Activated naive CD8-positive, alpha-beta T cell treated with anti-CD3 and anti-CD28 coated beads, Interleukin-2, amount 10 ng/mL, durations not matched to agents 7 days and 5 days (primary cell): ENCODE results near the gene SMARCE1. TPM values are rescaled to one million over a fixed set of nuclear protein-coding genes. Genes with fewer than 3 reads are reported as not detected.
"Not testable (repeated sequence)": the region's sequence is repeated elsewhere in the genome, so short reads cannot be mapped to it uniquely, and the experiment has no call there.

Experiments
- ATAC-seq: fragments of 150-1000 bp; cut with Tn5 transposase; one replicate; pipeline ENCODE4 v1.10.0; 2021; ENCODE audit warnings: low read depth, moderate library complexity
- POLR2A ChIA-PET: fragments of 350-600 bp; sonication (Branson Sonifier 250); formaldehyde crosslinking; loops from one replicate; lab custom pipeline; 2021; ENCODE audit warnings: antibody characterized with exemption; lab: Charles Lee
- DNase-seq: peaks from one replicate; pipeline ENCODE4 v3.0.0; 2021
- H3K27ac Mint-ChIP-seq: one replicate; pipeline ENCODE4 v1.8.0; 2022; ENCODE audit warnings: mild to moderate bottlenecking, mixed read lengths
- H3K27me3 Mint-ChIP-seq: one replicate; pipeline ENCODE4 v1.8.0; 2022; ENCODE audit warnings: mild to moderate bottlenecking, moderate library complexity, mixed read lengths
- H3K36me3 Mint-ChIP-seq: one replicate; pipeline ENCODE4 v1.8.0; 2021; ENCODE audit warnings: mild to moderate bottlenecking, mixed read lengths
- H3K4me1 Mint-ChIP-seq: one replicate; pipeline ENCODE4 v1.8.0; 2021; ENCODE audit warnings: mixed read lengths
- H3K4me3 Mint-ChIP-seq: one replicate; pipeline ENCODE4 v1.8.0; 2022; ENCODE audit warnings: mild to moderate bottlenecking, moderate library complexity, mixed read lengths
- H3K9me3 Mint-ChIP-seq: one replicate; pipeline ENCODE4 v1.8.0; 2021; ENCODE audit warnings: mixed read lengths
- total RNA-seq, 2 experiments: library from RNA; stranded (reverse); gene quantifications; one replicate each; pipeline ENCODE4 v1.2.3, GENCODE V29; 2021

Gene SMARCE1
- total RNA-seq, 2 experiments from 2014 or later, result 109 to 117 TPM

DNA sequence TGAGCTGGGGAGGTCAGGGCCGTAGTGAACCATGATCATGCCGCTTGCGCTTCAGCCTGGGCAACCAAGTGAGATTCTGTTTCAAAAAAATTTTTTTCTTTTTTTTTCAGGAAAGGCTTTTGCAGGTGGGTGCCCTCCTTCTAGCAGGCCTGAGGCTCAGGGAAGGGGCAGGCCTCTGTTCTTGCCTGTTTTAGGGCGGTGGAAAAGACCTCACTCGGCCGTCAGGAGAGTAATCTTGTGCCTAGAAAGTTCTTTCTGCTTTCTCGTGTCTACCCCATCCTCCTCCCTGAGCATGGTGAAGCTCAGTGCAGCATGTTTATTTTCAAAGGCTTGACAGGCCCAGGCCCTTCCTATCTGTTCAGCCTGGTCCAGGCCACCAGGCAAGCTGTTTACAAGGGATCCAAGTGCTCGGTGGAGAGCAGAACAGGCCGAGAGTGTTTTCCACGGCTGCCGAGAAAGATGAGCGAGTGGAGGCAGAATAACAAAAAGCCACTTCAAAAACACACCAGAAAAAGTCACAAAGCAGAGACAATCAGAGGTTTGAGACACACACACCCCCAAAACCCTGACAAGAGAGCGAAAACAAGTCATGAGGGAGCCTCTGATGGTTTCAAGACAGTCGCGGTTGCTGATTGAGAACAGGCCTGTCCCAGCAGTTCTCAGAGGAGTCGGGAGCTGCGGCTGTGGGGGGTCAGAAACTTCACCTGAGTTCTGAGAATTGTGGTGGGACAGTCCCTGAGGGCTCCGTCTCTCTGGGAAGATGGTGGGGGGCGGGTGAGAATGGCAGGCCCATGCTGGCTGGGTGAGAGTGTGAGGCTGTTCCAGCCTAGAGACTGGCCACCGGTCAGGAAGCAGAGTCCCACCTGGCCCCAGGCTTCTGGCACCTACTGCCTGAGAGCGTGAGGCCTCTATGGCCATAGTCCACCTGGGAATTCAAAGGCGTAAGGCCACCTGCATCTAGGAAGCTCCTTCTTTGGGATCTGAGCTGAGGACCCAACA, 44.9 kb downstream of the SMARCE1 start:
- peak overlapping the region; percentile 77 for H3K4me3 Mint-ChIP-seq
- DNase-seq, result peak; percentile 73
- no peaks in the 10 kb centered on the region for H3K27me3 Mint-ChIP-seq
- peak overlapping the region; percentile 98 for H3K27ac Mint-ChIP-seq
- no peaks in the 10 kb centered on the region for H3K9me3 Mint-ChIP-seq
- peaks cover 86% of the 10 kb centered on the region for H3K4me1 Mint-ChIP-seq
- H3K36me3 Mint-ChIP-seq, result peaks cover 4% of the 10 kb centered on the region
- ATAC-seq, result peak; percentile 55
- POLR2A ChIA-PET, result interaction anchor here (0.7 to 8.1 kb wide), 19 partner anchors 8 to 1086 kb away, joined by 3 to 257 read pairs (median 7); partner anchors contain the start of genes CCR7, EIF1 and SMARCE1

- POLR2A ChIA-PET, result interaction anchor here (1.0 to 1.4 kb wide), 2 partner anchors 36 to 40 kb away, joined by 4 to 8 read pairs; no protein-coding TSS in a partner anchor
- peak overlapping the region; percentile 77 for H3K4me3 Mint-ChIP-seq
- no peaks in the 10 kb centered on the region for H3K27me3 Mint-ChIP-seq
- DNase-seq, result no peak
- H3K27ac Mint-ChIP-seq, result peak overlapping the region; percentile 98
- no peak for ATAC-seq
- H3K9me3 Mint-ChIP-seq, result peaks cover 2% of the 10 kb centered on the region
- peaks cover 8% of the 10 kb centered on the region for H3K36me3 Mint-ChIP-seq
- H3K4me1 Mint-ChIP-seq, result peaks cover 87% of the 10 kb centered on the region
Measured at GRCh38 chr17:40600486-40601046, 47.1 kb downstream of the SMARCE1 start.

DNA sequence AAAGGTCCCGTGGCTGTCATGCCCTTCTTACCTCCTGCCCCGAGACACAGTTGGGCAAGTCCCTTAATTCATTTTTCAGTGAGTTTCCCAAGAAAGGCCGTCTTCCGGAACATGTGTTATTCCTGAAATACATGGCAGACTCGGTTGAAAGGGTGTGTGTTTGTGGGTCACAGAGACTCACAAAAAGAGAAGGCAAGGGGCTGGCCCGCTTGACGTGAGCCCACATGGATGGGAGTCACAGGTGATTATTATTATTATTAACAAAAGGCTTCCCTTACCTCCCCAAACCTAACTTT, 48.2 kb downstream of the SMARCE1 start:
- ATAC-seq (no peak), DNase-seq (no peak)
- Mint-ChIP-seq H3K9me3 (peaks cover 2% of the 10 kb centered on the region), H3K4me1 (peaks cover 82% of the 10 kb centered on the region), H3K27me3 (no peaks in the 10 kb centered on the region), H3K4me3 (peak overlapping the region; percentile 79), H3K27ac (peak overlapping the region; percentile 98), H3K36me3 (peaks cover 10% of the 10 kb centered on the region)
- POLR2A ChIA-PET, result interaction anchor here (1.4 to 2.8 kb wide), 3 partner anchors 22 to 36 kb away, joined by 8 to 40 read pairs (median 17); partner anchors contain the start of gene CCR7

DNA sequence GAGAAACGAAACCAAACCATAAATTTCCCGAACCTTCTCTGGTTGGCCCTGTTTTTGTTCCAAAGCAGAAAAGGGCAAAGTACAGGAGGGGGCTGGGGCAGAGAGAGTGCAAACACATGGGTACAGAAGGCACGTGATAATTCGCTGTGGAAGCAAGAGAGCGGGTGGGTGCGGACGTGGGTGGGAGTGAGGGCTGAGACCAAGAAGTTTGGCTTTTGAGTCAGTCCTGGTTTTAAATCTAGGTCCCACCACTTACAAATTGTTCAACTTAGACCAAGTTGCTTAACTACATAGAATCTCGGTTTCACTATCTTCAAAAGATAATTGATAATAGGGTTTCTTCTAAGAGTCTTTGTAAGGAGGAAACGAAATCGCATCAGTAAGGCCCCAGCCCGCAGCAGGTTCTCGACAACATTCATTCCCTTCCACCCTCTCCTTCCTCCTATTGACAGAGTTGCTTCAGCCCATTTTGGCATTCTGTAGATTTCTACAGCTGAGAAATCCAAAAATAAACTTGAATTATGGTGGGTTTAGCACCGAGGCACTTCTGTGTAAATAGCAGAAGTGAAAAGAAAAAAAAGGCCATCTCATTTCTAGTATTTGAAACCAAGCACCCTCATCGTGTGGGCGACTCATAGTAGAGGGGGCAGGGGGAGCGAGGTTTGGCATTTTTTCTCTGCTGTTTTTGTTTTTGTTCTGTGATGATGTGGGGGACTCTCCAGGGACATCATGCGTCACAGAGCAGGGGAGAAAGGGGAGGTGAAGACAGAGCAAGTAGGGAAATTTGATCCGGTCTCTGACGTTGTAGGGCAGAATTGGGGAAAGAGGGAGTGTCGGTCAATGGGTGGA, 48.8 kb downstream of the SMARCE1 start:
- DNase-seq (no peak), ATAC-seq (peak; percentile 23)
- Mint-ChIP-seq H3K27ac (peak overlapping the region; percentile 98), H3K27me3 (no peaks in the 10 kb centered on the region), H3K4me1 (peaks cover 77% of the 10 kb centered on the region), H3K4me3 (peak overlapping the region; percentile 79), H3K36me3 (peaks cover 11% of the 10 kb centered on the region), H3K9me3 (peaks cover 2% of the 10 kb centered on the region)
- POLR2A ChIA-PET, result interaction anchor here (1.7 to 2.8 kb wide), 5 partner anchors 9 to 39 kb away, joined by 6 to 40 read pairs (median 13); partner anchors contain the start of gene CCR7

- Mint-ChIP-seq H3K4me3 (peak overlapping the region; percentile 79), H3K27ac (peak overlapping the region; percentile 98), H3K4me1 (peaks cover 74% of the 10 kb centered on the region), H3K27me3 (no peaks in the 10 kb centered on the region), H3K36me3 (peaks cover 11% of the 10 kb centered on the region), H3K9me3 (peaks cover 2% of the 10 kb centered on the region)
- DNase-seq, result no peak
- ATAC-seq, result no peak
- POLR2A ChIA-PET, result interaction anchor here (0.6 to 2.8 kb wide), 10 partner anchors 9 to 43 kb away, joined by 4 to 40 read pairs (median 10); partner anchors contain the start of gene CCR7
Measured at GRCh38 chr17:40598301-40598618, 49.4 kb downstream of the SMARCE1 start.

DNA sequence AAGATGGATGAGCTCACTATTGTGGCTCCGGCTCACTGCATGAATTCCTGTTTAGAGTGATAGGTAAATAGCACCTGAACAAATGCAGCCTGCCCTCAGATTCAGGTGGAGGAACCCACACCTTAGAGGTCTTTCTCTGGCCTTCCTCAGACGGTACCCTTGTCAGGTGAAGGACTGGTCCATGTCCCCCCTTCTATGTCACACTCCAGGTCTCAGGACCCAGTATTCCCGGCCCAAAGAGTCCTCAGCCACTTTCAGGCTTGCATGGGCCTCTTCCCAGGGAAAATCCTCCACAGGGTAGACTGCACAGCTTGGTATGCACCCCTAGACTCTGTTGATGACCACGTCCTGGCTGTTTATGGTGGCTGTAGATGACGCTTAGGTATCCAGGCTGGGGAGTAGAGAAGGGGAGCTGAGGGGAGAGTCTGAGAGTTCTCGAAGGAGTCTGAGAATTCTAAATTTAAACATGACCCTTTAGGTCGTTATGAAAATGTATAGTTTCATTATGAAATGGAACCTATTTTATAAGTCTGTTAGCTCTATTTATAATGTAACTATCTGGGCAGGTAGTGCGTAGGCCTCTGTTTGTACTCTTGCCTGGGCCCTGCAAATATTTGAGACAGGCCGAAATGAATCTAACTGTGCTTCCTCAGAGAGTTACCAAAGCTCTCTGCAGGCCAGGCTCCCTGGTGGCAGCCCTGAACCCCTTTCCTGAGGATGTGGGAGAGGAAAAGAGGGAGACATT, 49.9 kb downstream of the SMARCE1 start:
- no peaks in the 10 kb centered on the region for H3K27me3 Mint-ChIP-seq
- POLR2A ChIA-PET, result interaction anchor here (0.6 to 2.8 kb wide), 12 partner anchors 8 to 180 kb away, joined by 4 to 40 read pairs (median 9); partner anchors contain the start of genes CCR7 and TOP2A
- ATAC-seq (no peak), DNase-seq (no peak)
- H3K36me3 Mint-ChIP-seq, result peaks cover 11% of the 10 kb centered on the region
- H3K4me1 Mint-ChIP-seq, result peaks cover 68% of the 10 kb centered on the region
- H3K9me3 Mint-ChIP-seq, result peaks cover 2% of the 10 kb centered on the region
- peak overlapping the region; percentile 79 for H3K4me3 Mint-ChIP-seq
- peak overlapping the region; percentile 98 for H3K27ac Mint-ChIP-seq

DNA sequence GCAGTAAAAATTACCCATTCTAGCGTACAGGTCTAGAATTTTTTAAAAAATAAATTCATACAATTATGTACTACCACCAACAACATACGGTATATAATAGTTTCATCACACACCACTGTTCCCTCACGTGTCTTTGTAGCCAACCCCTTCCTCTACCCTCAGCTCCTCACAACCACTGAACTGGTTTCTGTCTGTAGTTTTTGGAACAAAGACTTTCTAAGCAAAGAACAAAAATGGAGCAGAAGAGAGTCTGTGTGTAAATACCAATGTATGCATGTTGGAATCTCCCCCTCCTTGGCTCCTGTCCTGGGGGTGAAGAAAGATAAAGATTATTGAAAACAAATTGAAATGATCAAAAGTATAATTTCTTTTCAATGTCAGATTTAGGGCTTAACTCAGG, 50.5 kb downstream of the SMARCE1 start:
- POLR2A ChIA-PET, result interaction anchor here (0.6 to 2.8 kb wide), 12 partner anchors 8 to 179 kb away, joined by 4 to 40 read pairs (median 9); partner anchors contain the start of genes CCR7, KRT222 and TOP2A
- DNase-seq (no peak), ATAC-seq (no peak)
- H3K27ac Mint-ChIP-seq, result peak overlapping the region; percentile 98
- H3K27me3 Mint-ChIP-seq, result no peaks in the 10 kb centered on the region
- H3K36me3 Mint-ChIP-seq, result peaks cover 9% of the 10 kb centered on the region
- peak overlapping the region; percentile 79 for H3K4me3 Mint-ChIP-seq
- peaks cover 64% of the 10 kb centered on the region for H3K4me1 Mint-ChIP-seq
- H3K9me3 Mint-ChIP-seq, result peaks cover 2% of the 10 kb centered on the region

- POLR2A ChIA-PET, result interaction anchor here (0.5 to 2.8 kb wide), 13 partner anchors 9 to 1524 kb away, joined by 4 to 40 read pairs (median 9); partner anchors contain the start of genes CCR7, KRT222 and TOP2A
- DNase-seq (no peak), ATAC-seq (peak; percentile 76)
- H3K4me3 Mint-ChIP-seq, result peak overlapping the region; percentile 52
- peaks cover 57% of the 10 kb centered on the region for H3K4me1 Mint-ChIP-seq
- H3K27me3 Mint-ChIP-seq, result no peaks in the 10 kb centered on the region
- peak overlapping the region; percentile 98 for H3K27ac Mint-ChIP-seq
- peaks cover 2% of the 10 kb centered on the region for H3K9me3 Mint-ChIP-seq
- peaks cover 8% of the 10 kb centered on the region for H3K36me3 Mint-ChIP-seq
Measured at GRCh38 chr17:40596261-40596919, 51.2 kb downstream of the SMARCE1 start.

DNA sequence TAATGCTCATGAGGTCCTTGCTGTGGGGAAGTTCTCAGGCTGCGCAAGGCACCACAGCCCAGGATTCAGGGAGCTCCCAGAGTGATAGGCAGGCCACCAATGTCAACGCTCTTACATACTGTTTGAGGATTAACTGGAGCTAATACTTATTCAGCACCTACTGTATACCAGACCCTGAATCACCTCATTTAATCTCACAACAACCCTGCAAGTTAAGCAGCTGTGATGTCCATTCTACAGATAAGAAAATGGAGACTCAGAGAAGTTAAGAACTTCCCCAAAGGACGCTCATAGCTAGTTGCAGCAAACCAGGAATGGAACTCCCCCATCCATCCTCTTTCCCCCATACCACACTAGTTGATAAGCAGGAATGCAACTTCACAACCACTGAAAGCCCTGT, 56.9 kb downstream of the SMARCE1 start:
- ATAC-seq (no peak), DNase-seq (no peak)
- Mint-ChIP-seq H3K27ac (no peak overlapping the region), H3K9me3 (peaks cover 5% of the 10 kb centered on the region), H3K36me3 (peaks cover 21% of the 10 kb centered on the region), H3K4me3 (no peak overlapping the region), H3K27me3 (no peaks in the 10 kb centered on the region), H3K4me1 (peaks cover 45% of the 10 kb centered on the region)
- POLR2A ChIA-PET, result interaction anchor here (1.1 to 6.5 kb wide), 2 partner anchors 8 to 27 kb away, joined by 4 to 42 read pairs; partner anchors contain the start of gene CCR7

DNA sequence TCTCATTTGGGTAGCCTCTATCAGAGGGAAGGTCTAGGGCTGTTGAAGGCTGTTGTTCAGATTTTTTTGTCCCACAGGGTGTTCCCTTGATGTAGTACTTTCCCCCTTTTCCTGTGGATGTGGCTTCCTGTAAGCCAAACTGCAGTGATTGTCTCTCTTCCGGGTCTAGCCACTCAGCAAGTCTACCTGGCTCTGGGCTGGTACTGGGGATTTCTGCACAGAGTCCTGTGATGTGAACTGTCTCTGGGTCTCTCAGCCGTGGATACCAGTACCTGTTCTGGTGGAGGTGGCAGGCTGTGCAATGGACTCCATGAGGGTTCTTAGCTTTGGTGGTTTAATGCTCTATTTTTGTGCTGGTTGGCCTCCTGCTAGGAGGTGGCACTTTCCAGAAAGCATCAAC, 59.1 kb downstream of the SMARCE1 start:
- Mint-ChIP-seq H3K36me3 (peaks cover 38% of the 10 kb centered on the region), H3K27ac (peak overlapping the region; percentile 71), H3K27me3 (no peaks in the 10 kb centered on the region), H3K4me1 (peaks cover 52% of the 10 kb centered on the region), H3K9me3 (peaks cover 20% of the 10 kb centered on the region), H3K4me3 (peak overlapping the region; percentile 50)
- DNase-seq, result no peak
- POLR2A ChIA-PET, result interaction anchor here (1.7 to 6.5 kb wide), 3 partner anchors 9 to 24 kb away, joined by 5 to 42 read pairs (median 12); partner anchors contain the start of gene CCR7
- ATAC-seq, result no peak

GRCh38 chr17:40586264-40586663, 61.4 kb downstream of the SMARCE1 start:
- not testable (repeated sequence) for ATAC-seq, DNase-seq, H3K27me3 Mint-ChIP-seq
- Mint-ChIP-seq H3K36me3 (peaks cover 43% of the 10 kb centered on the region), H3K4me1 (peaks cover 72% of the 10 kb centered on the region), H3K27ac (peak overlapping the region; percentile 72), H3K4me3 (peak overlapping the region; percentile 19), H3K9me3 (peaks cover 20% of the 10 kb centered on the region)
- POLR2A ChIA-PET, result interaction anchor here (1.0 to 6.5 kb wide), 3 partner anchors 8 to 37 kb away, joined by 4 to 42 read pairs (median 4); partner anchors contain the start of gene CCR7
